GM23248 (cell line): ENCODE measurements around the gene BCORL1. TPM values are rescaled to one million over a fixed set of nuclear protein-coding genes. Genes with fewer than 3 reads are reported as not detected.

ENCODE experiments used
- DNase-seq: peaks from one replicate; pipeline ENCODE4 v3.0.0-alpha.2; 2015
- H2AFZ ChIP-seq: fragments of 200-600 bp; sonication (generic); 2 replicates; pipeline ENCODE4 v1.6.1; 2016; ENCODE audit warnings: antibody characterized with exemption
- H3F3A ChIP-seq: fragments of 200-600 bp; sonication (generic); 2 replicates; pipeline ENCODE4 v1.6.1; 2016; ENCODE audit warnings: mild to moderate bottlenecking, antibody characterized with exemption, mixed run types; ENCODE audit not compliant: insufficient read depth
- H3K27ac ChIP-seq: fragments of 200-600 bp; sonication (generic); 2 replicates; pipeline ENCODE4 v1.5.1; 2016; ENCODE audit warnings: mild to moderate bottlenecking
- H3K27me3 ChIP-seq: fragments of 200-600 bp; sonication (generic); replicated peaks from 2 replicates; pipeline ENCODE4 v1.6.1; 2016; ENCODE audit warnings: mild to moderate bottlenecking; ENCODE audit not compliant: insufficient read depth
- H3K36me3 ChIP-seq: fragments of 200-600 bp; sonication (generic); 2 replicates; pipeline ENCODE4 v1.6.1; 2016; ENCODE audit warnings: low read depth, mild to moderate bottlenecking
- H3K4me1 ChIP-seq: fragments of 200-600 bp; sonication (generic); 2 replicates; pipeline ENCODE4 v1.6.1; 2016; ENCODE audit warnings: mild to moderate bottlenecking; ENCODE audit not compliant: insufficient read depth
- H3K4me2 ChIP-seq: fragments of 200-600 bp; sonication (generic); one replicate; pipeline ENCODE4 v1.6.1; 2016; ENCODE audit warnings: mild to moderate bottlenecking; ENCODE audit not compliant: unreplicated experiment
- H3K4me3 ChIP-seq: fragments of 200-600 bp; sonication (generic); 2 replicates; pipeline ENCODE4 v1.5.1; 2016; ENCODE audit warnings: mild to moderate bottlenecking
- H3K79me2 ChIP-seq: fragments of 200-600 bp; sonication (generic); 2 replicates; pipeline ENCODE4 v1.6.1; 2016; ENCODE audit warnings: mild to moderate bottlenecking; ENCODE audit not compliant: insufficient read depth
- H3K9ac ChIP-seq: fragments of 200-600 bp; sonication (generic); 2 replicates; pipeline ENCODE4 v1.6.1; 2016; ENCODE audit warnings: mild to moderate bottlenecking
- H3K9me2 ChIP-seq: fragments of 200-600 bp; sonication (generic); 2 replicates; pipeline ENCODE4 v1.6.1; 2016; ENCODE audit warnings: mixed run types, mild to moderate bottlenecking, moderate library complexity; ENCODE audit not compliant: insufficient read depth
- H3K9me3 ChIP-seq: fragments of 200-600 bp; sonication (generic); one replicate; pipeline ENCODE4 v1.6.1; 2017; ENCODE audit warnings: low read depth
- H4K20me1 ChIP-seq: fragments of 200-600 bp; sonication (generic); 2 replicates; pipeline ENCODE4 v1.6.0; 2016; ENCODE audit not compliant: insufficient read depth
- EZH2 ChIP-seq: fragments of 200-600 bp; sonication (generic); IDR thresholded peaks from 2 replicates; pipeline ENCODE4 v1.6.1; 2018; ENCODE audit warnings: antibody characterized with exemption, mild to moderate bottlenecking; ENCODE audit not compliant: insufficient read depth, poor library complexity, severe bottlenecking
- EZH2phosphoT487 ChIP-seq: fragments of 200-600 bp; sonication (generic); IDR thresholded peaks from 2 replicates; pipeline ENCODE4 v1.6.1; 2018; ENCODE audit warnings: antibody characterized with exemption, moderate library complexity, mild to moderate bottlenecking, low read depth; ENCODE audit not compliant: insufficient read depth
- WGBS, 2 experiments: methylation state at CpG; one replicate each; pipeline ENCODE4 v1.1.6; 2015 to 2017; ENCODE audit warnings: low lambda C conversion rate in 2 of 2, low coverage in 1 of 2; ENCODE audit errors: missing lambda C conversion rate in 2 of 2; 5-methylcytosine and 5-hydroxymethylcytosine counted together
- in situ Hi-C: fragments of 300-500 bp; cut with MboI; formaldehyde crosslinking; loops from 2 replicates; pipeline ENCODE4 v1.15.0; 2020
- polyA plus RNA-seq: library from polyadenylated mRNA; unstranded; fragments of >200 nt; fragmentation: Nextera tagmentation; extraction: Ambion mirVana; gene quantifications from 2 replicates; pipeline ENCODE4 v1.2.1, GENCODE V29; 2016
- total RNA-seq: library from RNA; depleted of rRNA; stranded (reverse); fragments of >200 nt; shearing (Covaris generic); gene quantifications from 2 replicates; pipeline ENCODE4 v1.2.3, GENCODE V29; 2014

Gene BCORL1
- total and polyA plus RNA-seq, 2 experiments from 2014 or later = 1.7 to 4.4 TPM

- H3K9me2 ChIP-seq = no peaks in the 10 kb centered on the region
- peak overlapping the region; percentile 68 for H3K4me3 ChIP-seq
- H3K27ac ChIP-seq = no peak overlapping the region
- no peaks in the 10 kb centered on the region for H3K36me3 ChIP-seq
- H3K9me3 ChIP-seq = no peaks in the 10 kb centered on the region
- 0 to 1% methylated on average over 8 to 15 of the region's 79 CpGs for WGBS, 2 experiments
- peak; percentile 35 for DNase-seq
- in situ Hi-C loops = no loop called here
- TF ChIP-seq EZH2phosphoT487 (no peak), EZH2 (no peak)
- peaks cover 10% of the 10 kb centered on the region for H3K79me2 ChIP-seq
- peak overlapping the region; percentile 80 for H3K4me2 ChIP-seq
- peak overlapping the region; percentile 25; the same call in 1 of the 2 replicates for H3K9ac ChIP-seq
- no peaks in the 10 kb centered on the region for H4K20me1 ChIP-seq
- no peaks in the 10 kb centered on the region for H3F3A ChIP-seq
- H3K27me3 ChIP-seq = no peaks in the 10 kb centered on the region
- peak overlapping the region; percentile 65 for H2AFZ ChIP-seq
- no peaks in the 10 kb centered on the region for H3K4me1 ChIP-seq
Measured at GRCh38 chrX:129980540-129981199, 1.8 kb upstream of the BCORL1 start.

- Histone ChIP-seq H4K20me1 (no peaks in the 10 kb centered on the region), H3K27ac (no peak overlapping the region), H3K9me2 (no peaks in the 10 kb centered on the region), H3K27me3 (no peaks in the 10 kb centered on the region), H3K79me2 (peaks cover 11% of the 10 kb centered on the region), H3K4me2 (peak overlapping the region; percentile 80), H3F3A (no peaks in the 10 kb centered on the region), H3K4me1 (no peaks in the 10 kb centered on the region), H3K4me3 (peak overlapping the region; percentile 68), H2AFZ (peak overlapping the region; percentile 65), H3K36me3 (no peaks in the 10 kb centered on the region), H3K9ac (peak overlapping the region; percentile 25; the same call in 1 of the 2 replicates), H3K9me3 (no peaks in the 10 kb centered on the region)
- no peak for DNase-seq
- 1% methylated on average over 15 to 17 of the region's 17 CpGs for WGBS, 2 experiments
- in situ Hi-C loops = no loop called here
- TF ChIP-seq EZH2phosphoT487 (no peak), EZH2 (no peak)
Measured at GRCh38 chrX:129981200-129981553, 1.3 kb upstream of the BCORL1 start.

- H3K9ac ChIP-seq = no peak overlapping the region; the same call in 1 of the 2 replicates
Measured at GRCh38 chrX:129981752-129982299, 609 bp upstream of the BCORL1 start.

GRCh38 chrX:129983575-129984110, 1.2 kb downstream of the BCORL1 start:
- H3K4me1 ChIP-seq = no peaks in the 10 kb centered on the region
- H3K27ac ChIP-seq = no peak overlapping the region
- WGBS, 2 experiments = 1% methylated on average over 24 of the region's 48 CpGs; no CpG with 5 or more reads in 1 of the 2 experiments
- H3K9ac ChIP-seq = no peak overlapping the region
- no peak overlapping the region for H3K4me2 ChIP-seq
- in situ Hi-C loops = no loop called here
- no peaks in the 10 kb centered on the region for H3K9me2 ChIP-seq
- no peaks in the 10 kb centered on the region for H3F3A ChIP-seq
- H4K20me1 ChIP-seq = no peaks in the 10 kb centered on the region
- H3K36me3 ChIP-seq = no peaks in the 10 kb centered on the region
- no peak overlapping the region for H3K4me3 ChIP-seq
- peak; percentile 33 for DNase-seq
- no peak for TF ChIP-seq EZH2
- TF ChIP-seq EZH2phosphoT487 = no peak
- H3K9me3 ChIP-seq = no peaks in the 10 kb centered on the region
- H3K27me3 ChIP-seq = no peaks in the 10 kb centered on the region
- H3K79me2 ChIP-seq = peaks cover 11% of the 10 kb centered on the region
- H2AFZ ChIP-seq = no peak overlapping the region

More at GRCh38 chrX:129981752-129982299, 609 bp upstream of the BCORL1 start:
- Histone ChIP-seq H3K36me3 (no peaks in the 10 kb centered on the region), H2AFZ (peak overlapping the region; percentile 65; the same call in 1 of the 2 replicates), H3K79me2 (peaks cover 11% of the 10 kb centered on the region), H3K27ac (no peak overlapping the region), H3K4me3 (peak overlapping the region; percentile 68), H3K4me1 (no peaks in the 10 kb centered on the region), H3F3A (no peaks in the 10 kb centered on the region), H3K27me3 (no peaks in the 10 kb centered on the region), H3K9me3 (no peaks in the 10 kb centered on the region), H3K4me2 (peak overlapping the region; percentile 80), H3K9me2 (no peaks in the 10 kb centered on the region), H4K20me1 (no peaks in the 10 kb centered on the region)
- in situ Hi-C loops = no loop called here
- TF ChIP-seq EZH2 (no peak), EZH2phosphoT487 (no peak)
- 0 to 1% methylated on average over 2 to 13 of the region's 29 CpGs for WGBS, 2 experiments
- no peak for DNase-seq
